GM21529 (cell line): ENCODE data around the gene CCDC102B.
"Not testable (repeated sequence)": the region's sequence is repeated elsewhere in the genome, so short reads cannot be mapped to it uniquely, and the experiment has no call there.

ENCODE experiments used
- ATAC-seq: cut with Tn5 transposase; IDR thresholded peaks from one replicate; pipeline ENCODE4 v1.9.1; 2021; ENCODE audit not compliant: unreplicated experiment

Gene CCDC102B

DNA sequence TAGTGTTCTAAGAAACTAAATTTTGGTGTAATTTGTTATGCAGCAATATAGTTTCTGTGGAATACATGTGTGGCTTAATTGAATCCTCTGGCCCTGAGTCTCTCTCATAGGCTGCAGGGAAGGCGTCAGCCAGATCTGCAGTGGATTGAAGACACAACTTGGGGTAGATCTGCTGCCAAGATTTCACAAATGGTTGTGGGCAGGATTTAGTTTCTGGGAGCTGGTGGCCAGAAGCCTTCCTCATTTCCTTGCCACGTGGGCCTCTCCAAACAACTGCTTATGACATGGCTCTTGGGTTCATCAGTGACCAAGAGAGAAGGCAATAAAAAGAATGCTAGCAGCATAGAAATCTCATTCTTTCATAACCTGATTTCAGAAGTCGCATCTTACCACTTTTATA is 28.2 kb downstream of the CCDC102B start:
- ATAC-seq, result no peak

DNA sequence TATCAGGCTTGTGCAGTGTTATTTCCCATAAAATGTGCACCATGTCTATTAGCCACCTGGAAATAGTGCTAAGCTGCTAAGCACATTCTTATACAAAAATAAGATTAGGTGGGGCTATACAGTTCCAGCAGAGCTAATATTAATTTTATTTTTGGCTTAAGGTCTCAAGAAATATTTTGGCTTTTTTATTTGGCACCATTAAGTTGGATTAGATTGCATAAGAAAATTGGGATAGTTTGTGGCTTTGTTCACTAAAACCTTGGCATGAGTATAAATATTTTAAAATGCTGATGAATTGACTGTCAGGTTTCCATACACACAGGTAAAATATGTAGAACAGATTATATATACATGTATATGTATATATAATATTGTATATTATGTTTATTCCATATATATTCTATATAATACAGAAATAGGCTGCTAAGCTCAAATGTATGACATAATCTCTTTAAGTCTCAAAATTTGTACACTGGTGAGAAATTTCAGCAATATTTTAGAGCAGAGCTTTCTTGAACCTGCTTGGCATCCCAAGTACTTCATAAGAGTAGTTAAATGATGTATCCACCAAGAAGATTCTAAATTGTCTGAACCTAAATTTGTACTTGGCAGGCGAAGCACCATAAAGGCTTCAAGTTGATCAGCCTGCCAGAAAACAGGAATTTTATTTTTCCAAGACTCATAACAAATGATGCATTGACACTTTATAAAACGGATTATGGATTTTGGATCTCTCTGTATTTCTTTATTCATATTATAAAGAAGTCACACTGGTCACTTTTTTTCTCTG is 32.6 kb downstream of the CCDC102B start:
- ATAC-seq, result no peak

DNA sequence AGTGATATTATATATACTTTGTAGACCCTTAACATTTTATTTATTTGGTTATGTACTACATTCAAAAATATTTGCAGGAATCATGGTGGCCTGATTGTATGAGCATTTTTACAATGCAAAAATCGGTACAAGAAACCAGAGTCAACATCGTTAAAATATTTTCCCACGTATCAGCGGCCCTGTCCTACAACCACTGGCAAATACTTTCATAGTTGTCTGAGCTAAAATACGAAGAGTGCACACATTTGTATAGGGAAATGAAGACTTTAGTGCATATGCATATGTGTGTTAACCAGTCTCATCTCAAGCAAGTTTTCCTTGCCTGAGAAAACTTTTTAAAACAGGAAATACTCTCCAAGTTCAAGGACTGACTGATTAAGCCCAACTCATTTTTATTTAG is 35.9 kb downstream of the CCDC102B start:
- ATAC-seq, result no peak

DNA sequence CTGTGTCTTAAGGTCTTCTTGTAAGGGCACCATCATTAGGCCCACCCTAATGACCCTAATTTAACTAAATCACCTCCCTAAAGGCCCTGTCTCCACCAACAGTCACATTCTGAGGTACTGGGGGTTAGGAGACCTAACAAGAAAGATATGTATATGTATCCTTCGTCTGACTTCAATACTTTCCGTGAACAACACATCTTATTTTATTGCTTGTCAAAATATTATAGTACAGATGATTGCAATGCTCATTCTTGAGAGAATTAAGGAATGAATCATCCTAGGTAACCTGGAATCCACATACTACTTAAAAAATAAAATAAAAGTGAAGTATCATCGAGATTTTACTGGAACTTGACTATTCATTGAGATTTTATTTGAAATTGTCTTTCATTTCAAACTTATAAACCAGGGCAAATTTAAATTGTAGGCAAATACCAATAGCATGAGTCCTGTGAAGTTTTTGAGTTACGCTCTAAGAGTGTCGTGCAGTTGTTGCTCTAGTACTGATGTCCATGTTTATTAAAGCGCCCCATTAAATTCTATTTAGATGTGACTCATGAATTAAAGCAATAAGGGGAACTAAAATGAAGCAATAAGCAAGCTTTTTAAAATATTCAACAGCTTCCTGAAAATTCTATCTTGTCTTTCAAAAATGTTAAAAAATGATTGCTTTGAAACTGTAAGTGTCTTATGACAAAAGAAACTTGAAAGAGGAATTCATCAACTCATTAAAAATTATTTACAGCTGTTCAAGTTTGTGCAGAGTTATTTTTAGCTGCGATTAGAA is 40.0 kb downstream of the CCDC102B start:
- ATAC-seq, result no peak

DNA sequence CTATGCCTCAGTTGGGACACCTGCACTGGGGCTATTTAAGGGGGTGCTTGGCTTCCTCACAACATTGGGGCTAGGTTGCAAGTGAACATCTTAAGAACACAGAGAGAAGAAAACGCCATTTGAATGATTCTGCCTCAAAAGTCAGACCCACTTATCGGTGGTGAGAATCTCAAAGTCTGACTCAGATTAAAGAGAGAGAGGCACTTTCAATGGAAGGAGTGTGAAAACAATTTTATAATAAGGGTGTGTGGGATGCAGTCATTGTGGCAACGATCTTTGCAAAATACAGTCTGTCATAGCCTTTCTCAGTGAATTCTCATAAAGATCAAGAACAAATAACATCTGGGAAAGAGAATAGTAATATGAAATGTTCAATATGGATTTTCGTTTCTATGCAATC is 41.8 kb downstream of the CCDC102B start:
- no peak for ATAC-seq

DNA sequence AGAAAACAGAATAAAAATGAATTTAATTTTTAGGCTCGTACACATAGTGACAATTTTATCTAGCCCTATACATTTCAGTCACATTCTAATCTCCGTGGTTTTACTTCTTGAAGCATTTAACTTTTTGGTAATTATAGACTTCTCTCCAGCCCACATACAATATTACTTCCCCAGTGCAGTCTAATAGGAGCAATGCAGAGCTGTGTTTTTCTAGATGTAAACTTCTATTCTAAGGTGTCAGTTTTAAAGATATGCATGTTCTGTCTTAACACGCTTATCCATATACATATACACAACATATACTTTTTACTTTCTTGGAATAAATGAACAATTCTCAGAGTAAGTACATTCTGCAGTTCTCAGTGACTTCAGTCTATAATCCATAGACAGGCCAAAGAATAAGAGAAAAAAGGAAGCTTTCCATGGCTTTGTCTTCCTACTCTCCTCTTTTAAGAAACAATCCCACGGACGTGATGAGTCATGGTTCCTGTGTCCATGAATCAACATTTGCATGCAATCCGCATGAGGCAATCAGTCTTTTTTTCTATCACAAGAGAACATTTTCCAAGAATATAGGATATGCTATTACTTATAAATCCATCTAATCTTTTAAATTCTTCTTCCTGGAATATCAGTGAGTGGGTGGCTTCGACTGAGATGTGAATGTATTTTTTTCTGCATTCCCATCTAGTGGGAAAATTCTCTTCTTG is 42.8 kb downstream of the CCDC102B start:
- ATAC-seq, result no peak

DNA sequence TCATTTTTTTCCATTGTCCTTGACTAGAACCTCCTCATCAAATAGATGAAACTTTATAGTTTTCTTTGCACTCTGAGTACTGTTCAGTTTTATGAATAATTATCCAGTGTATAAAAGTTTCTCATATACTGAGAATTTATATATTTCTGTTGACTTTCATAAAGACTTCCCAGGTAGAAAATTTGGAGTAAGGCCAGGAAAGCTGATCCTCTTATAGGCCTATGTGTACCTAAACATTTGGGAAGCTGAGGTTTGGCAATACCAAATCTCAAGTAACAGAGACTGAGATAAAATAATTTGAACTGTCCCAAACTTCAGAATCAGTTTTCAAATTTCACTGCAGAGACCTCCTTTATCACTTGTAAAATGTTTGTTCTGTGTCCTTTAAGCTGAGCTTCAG is 43.4 kb downstream of the CCDC102B start:
- ATAC-seq, result no peak

DNA sequence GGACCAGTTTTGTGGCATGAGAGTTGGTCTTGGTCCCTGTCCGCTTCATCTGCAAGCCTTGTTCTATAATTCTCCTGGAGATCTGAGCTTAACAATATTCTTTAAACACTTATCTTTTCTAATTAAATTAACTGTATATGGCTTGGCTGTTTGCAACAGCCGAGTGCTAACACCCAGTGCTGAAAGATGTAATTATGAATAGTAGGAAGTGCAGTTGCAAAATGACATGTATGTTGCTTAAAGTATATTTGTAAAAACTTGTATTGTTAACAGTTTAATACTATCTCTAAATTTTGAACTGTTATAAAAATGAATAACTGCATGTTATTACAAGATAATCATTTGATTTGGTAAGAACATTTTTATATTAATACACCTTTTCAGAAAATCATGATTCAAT is 45.1 kb downstream of the CCDC102B start:
- no peak for ATAC-seq

DNA sequence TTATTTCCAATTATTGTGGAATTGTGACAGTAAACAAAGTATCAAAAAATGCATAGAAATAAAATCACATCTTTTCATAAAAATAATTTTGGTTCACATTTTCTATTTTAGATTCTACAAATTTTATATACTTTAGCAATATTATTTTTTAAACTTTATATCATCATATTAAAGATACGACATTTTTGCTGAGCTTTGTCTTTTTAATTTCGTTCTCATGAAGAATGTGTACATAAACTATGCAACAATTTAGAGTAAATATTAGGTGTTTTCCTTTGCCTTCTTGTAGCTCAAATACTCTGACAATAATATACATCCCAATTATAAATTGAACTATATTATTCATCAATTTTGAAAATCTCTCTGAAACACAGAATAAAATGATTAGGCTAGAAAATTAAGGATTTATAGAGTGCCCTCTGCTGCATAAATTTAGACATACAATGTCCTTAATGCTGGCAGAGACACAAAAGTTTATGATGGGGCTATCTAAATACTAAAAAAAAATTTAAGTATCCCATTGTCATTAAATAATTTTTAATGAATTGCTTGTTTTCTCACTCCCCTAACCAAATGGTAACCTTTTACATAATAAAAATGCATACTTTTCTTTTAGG is 45.7 kb downstream of the CCDC102B start:
- ATAC-seq, result no peak

DNA sequence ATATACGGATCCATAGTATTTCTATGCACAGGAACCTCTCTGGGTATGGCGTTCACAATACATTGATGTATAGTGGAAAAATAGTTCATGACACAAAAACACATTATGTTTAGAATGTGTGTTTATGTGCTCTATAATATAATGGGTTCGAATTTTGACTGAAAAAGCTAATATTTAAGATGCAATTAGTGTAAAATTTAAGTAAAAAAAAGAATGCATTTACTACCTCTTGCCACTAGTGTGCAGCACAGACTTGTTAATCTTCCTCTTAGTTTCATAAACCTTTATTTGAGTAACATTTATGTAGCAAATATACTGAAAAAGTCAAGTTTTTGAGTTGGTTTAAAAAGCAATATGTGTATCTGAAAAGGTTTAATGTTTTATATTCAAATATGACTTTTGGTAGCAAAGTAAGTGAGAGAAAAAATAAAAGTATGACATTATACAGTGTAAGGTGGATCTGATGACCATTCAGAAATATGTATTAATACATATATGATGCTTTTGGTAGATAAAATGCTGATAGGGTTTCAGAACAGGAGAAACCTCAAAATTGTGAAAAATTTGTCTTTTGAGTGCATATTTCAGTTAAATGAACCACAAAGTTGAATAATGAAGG is 49.4 kb downstream of the CCDC102B start:
- ATAC-seq, result peak; percentile 63

DNA sequence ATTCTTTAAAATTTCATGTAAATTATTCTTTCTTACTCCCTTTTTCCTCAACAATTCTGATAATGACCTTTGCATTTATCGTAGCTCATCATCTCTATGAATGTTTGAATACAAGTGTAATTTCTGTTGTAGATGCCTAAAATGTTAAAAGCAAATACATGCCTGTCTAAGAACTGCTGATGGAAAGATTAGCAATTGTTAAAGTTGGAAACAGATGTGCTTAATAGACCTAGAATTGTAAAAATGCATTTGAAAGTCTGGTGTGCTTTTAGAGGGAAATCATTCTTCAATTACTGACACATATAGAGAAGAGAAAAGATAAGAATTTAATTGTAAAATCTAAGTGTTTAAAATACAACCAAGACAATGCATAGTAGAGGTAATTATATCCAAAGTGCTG is 50.4 kb downstream of the CCDC102B start:
- no peak for ATAC-seq

DNA sequence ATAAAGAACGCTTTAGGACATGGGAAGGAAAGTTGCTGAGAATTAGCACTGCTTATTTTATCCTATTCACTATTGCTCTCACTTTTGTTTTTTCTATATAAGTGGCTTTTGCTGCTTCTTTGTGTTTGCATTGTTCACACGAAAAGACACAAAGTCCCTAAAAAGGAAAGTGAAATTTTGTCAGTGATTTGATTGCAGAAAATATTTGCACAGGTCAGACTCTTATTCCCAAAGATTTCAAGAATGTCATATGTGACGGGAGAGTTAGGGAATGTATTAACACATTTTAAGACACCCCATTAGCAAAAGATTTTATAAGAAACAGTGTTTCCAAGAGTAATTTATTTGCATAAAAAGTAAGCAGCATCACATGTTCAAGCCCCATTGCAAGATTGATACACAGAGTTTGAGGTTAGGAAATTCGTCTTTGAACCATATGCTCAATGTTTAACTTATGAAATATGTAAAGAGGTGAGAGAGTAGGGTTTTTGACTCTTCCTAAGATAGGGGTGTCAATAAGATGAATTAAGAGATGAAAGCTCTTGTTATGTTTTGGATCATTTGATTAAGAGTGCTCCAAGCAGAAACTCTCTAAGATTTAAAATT is 57.0 kb downstream of the CCDC102B start:
- ATAC-seq, result no peak

DNA sequence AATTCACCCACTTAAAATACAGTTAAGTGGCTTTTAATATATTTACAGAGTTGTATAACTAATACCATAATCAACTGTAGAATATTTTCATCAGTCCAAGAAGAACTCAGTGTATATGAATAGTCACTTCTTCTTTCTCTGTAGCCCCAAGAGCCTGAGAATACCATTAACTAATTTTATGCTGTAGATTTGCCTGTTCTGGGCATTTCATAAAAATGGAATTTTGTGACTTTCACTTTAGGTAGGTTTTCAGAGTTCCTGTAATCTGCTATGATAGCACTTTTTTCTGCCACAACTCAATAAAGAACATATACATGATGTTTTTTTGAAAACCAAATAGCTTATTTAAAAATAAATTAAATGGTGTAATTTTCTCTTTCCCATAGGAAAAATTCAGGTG is 57.6 kb downstream of the CCDC102B start:
- ATAC-seq, result no peak

DNA sequence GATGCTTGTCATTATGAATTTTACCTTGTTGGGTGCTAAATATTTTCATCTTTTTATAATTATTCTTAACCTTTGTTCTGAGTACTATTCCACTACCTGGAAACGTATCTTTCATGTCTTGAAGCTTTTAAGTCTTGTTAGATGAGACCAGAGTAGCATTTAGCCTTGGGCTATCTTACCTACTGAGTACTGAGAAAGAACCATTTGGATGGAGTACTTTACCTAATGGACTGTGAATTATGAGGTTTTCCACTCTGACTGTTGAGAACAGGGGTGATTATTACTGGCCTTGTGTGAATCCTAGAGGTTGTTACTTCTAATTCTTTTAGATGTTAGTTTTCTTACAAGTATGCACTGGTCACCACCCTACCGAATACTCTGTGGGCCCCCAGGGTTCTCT is 63.5 kb downstream of the CCDC102B start:
- no peak for ATAC-seq

DNA sequence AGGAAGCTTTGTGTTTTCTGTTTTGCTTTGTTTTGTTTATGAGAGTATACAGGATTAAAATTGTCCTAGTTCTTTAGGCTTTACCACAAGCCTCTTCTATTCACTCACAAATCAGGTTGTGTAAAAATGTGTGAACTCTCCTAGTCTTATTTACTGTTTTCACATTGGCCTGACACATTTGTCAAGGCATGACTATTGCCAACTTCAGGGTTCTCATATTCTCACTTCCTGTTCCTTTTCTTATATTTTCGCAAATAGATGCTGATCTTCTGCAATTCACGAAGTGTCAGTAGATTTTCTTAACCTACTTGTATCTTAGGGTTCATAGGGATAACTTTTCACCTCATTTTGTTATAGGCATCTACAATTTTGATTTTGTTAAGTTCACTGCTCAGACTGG is 67.1 kb downstream of the CCDC102B start:
- no peak for ATAC-seq

DNA sequence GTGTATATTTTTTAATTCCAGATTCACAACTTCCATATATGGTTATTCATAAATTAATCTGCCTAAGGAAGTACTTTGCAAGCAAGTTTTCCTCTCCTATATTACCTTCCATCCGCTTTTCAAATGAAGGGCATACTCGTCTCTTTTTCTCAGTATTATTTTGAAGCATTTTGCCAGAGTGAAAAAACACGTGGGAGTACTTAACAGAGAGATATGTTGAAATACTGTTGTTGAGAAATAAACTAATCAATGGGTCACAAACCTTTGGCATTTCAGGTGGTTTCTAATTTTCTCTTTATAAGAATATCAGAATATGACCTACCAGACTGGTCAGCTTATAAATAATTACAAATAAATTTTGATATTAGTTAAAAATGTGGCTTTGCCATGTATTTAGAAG is 67.6 kb downstream of the CCDC102B start:
- ATAC-seq, result no peak

DNA sequence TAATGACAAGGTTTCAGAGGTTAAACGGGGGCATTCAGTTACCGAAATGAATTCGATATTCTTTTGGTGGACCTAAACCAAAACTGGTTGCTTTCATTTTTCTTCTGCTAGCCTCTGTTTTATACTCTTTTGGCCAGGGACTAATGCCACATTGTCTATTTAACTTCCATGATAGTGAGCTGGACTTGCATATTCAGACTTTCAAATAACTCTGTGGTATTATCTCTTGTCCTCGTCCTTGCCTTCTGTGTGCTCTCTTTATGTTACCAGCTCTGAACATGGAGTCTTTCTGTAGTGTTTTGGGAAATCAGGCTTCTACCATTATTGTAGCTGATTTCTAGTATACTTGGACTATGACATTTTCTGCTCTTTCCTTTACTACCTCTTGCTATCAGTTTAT is 75.1 kb downstream of the CCDC102B start:
- ATAC-seq, result no peak

DNA sequence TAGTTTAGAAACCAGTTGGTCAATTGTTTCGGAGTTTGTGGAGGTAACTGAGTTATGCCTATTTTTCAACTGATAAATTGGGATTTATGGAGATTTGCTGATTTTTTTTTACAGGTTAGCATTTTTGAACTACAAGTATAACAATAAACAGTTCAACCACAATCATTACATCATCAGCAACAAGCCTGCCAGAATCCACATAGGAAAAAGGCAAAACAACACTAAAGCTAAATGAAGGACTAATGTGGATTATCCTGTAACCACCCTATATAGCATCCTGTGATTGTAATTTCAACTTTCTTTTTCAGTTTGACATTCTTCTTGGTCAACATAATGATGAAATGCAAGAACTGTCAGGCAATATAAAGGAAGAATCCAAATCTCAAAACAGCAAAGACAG is 76.5 kb downstream of the CCDC102B start:
- no peak for ATAC-seq

DNA sequence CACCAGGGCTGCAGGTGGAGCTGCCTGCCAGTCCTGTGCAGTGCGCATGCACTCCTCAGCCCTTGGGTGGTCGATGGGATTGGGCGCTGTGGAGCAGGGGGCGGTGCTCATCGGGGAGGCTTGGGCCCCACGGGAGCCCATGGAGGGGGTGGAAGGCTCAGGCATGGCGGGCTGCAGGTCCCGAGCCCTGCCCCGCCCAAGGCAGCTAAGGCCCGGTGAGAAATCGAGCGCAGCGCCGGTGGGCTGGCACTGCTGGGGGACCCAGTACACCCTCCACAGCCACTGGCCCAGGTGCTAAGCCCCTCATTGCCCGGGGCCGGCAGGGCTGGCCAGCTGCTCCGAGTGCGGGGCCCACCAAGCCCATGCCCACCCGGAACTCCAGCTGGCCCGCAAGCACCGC is 82.1 kb downstream of the CCDC102B start:
- not testable (repeated sequence) for ATAC-seq

DNA sequence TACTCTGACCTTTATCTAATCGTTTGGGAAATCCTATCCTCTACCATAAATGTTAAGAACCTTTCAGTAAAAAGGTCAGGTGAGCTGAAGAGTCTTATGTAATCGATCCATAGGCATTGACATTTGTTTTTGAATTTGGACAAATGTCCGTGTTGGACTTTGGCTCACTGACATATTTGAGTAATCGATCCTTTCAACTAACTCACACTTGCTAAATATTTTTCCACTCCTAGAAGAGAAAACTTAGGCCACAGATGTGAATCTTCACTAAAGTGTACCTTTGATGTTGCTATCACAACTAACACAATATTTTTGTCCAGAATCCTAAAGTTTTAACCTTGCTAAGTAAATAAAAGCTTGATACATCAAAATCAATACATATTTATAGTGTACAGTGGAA is 89.5 kb downstream of the CCDC102B start:
- ATAC-seq, result no peak

DNA sequence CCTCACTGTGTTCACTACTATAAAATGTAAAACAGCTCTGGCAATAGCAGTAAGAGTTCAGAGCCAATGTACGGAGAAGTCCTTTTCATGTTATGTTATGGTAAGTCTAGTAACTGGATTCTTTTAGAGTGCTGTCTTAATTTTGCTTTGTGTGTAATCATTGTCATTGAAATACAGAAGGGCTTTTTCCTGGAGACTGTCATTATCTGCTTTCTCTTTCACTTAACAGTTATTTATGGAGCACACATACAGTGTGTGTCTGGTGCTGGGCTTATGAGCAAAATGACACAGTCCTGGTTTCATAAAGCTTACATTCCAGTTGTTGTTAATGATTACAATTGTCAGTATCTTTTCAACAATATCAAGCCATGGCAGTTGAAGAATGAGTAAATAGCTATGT is 95.5 kb downstream of the CCDC102B start:
- no peak for ATAC-seq
